Neural progenitor cell (in vitro differentiated cells): ENCODE results near the gene CTNNA1. TPM values are rescaled to one million over a fixed set of nuclear protein-coding genes. Genes with fewer than 3 reads are reported as not detected.

ENCODE experiments used
- DNase-seq: peaks from one replicate; pipeline ENCODE4 v3.0.0-alpha.2; 2016; ENCODE audit warnings: low spot score
- H2AFZ ChIP-seq: fragments of 200-600 bp; sonication (generic); replicated peaks from 2 replicates; pipeline ENCODE4 v1.6.1; 2016; ENCODE audit warnings: antibody characterized with exemption
- H3F3A ChIP-seq: fragments of 200-600 bp; sonication (generic); 2 replicates; pipeline ENCODE4 v1.6.1; 2016; ENCODE audit warnings: antibody characterized with exemption, low read depth
- H3K27ac ChIP-seq: fragments of 200-600 bp; sonication (generic); 2 replicates; pipeline ENCODE4 v1.5.1; 2016; ENCODE audit warnings: mild to moderate bottlenecking
- H3K27me3 ChIP-seq: fragments of 200-600 bp; sonication (generic); 2 replicates; pipeline ENCODE4 v1.6.1; 2016; ENCODE audit warnings: mild to moderate bottlenecking, moderate library complexity
- H3K36me3 ChIP-seq: fragments of 200-600 bp; sonication (generic); 2 replicates; pipeline ENCODE4 v1.5.1; 2016
- H3K4me1 ChIP-seq: fragments of 200-600 bp; sonication (generic); 2 replicates; pipeline ENCODE4 v1.6.1; 2016; ENCODE audit warnings: mixed run types
- H3K4me2 ChIP-seq: fragments of 200-600 bp; sonication (generic); 2 replicates; pipeline ENCODE4 v1.6.1; 2016
- H3K4me3 ChIP-seq: fragments of 200-600 bp; sonication (generic); 2 replicates; pipeline ENCODE4 v1.5.1; 2016
- H3K79me2 ChIP-seq: fragments of 200-600 bp; sonication (generic); 2 replicates; pipeline ENCODE4 v1.6.1; 2016; ENCODE audit warnings: low read depth
- H3K9ac ChIP-seq: fragments of 200-600 bp; sonication (generic); 2 replicates; pipeline ENCODE4 v1.6.1; 2016
- H3K9me3 ChIP-seq: fragments of 200-600 bp; sonication (generic); 2 replicates; pipeline ENCODE4 v1.5.1; 2016; ENCODE audit warnings: low read depth
- H4K20me1 ChIP-seq: fragments of 200-600 bp; sonication (generic); 2 replicates; pipeline ENCODE4 v1.6.1; 2016; ENCODE audit warnings: low read depth
- H3K27ac Mint-ChIP-seq: 3 replicates; pipeline ENCODE4 v1.8.0; 2021; ENCODE audit warnings: mixed read lengths
- H3K27me3 Mint-ChIP-seq: 2 replicates; pipeline ENCODE4 v1.8.0; 2022; ENCODE audit warnings: low read depth, mild to moderate bottlenecking, inconsistent platforms, moderate library complexity, mixed read lengths; ENCODE audit not compliant: insufficient read depth
- H3K36me3 Mint-ChIP-seq: 3 replicates; pipeline ENCODE4 v1.8.0; 2021; ENCODE audit warnings: mixed read lengths
- H3K4me1 Mint-ChIP-seq: 3 replicates; pipeline ENCODE4 v1.8.0; 2021; ENCODE audit warnings: mixed read lengths
- H3K4me3 Mint-ChIP-seq: 3 replicates; pipeline ENCODE4 v1.8.0; 2021; ENCODE audit warnings: mild to moderate bottlenecking, moderate library complexity, mixed read lengths
- H3K9me3 Mint-ChIP-seq: 3 replicates; pipeline ENCODE4 v1.8.0; 2020; ENCODE audit warnings: mixed read lengths
- EZH2 ChIP-seq: fragments of 200-600 bp; sonication (generic); IDR thresholded peaks from 2 replicates; pipeline ENCODE4 v1.6.1; 2017; ENCODE audit warnings: antibody characterized with exemption, mild to moderate bottlenecking, moderate library complexity
- EZH2phosphoT487 ChIP-seq: fragments of 200-600 bp; sonication (generic); IDR thresholded peaks from 2 replicates; pipeline ENCODE4 v1.6.1; 2017; ENCODE audit warnings: antibody characterized with exemption
- total RNA-seq: library from RNA; depleted of rRNA; stranded (reverse); fragments of >200 nt; gene quantifications from 2 replicates; pipeline ENCODE4 v1.2.3, GENCODE V29; 2015; ENCODE audit warnings: low replicate concordance
- TF ChIP-seq, protein P1 (sequence below): fragments of 200-600 bp; sonication (generic); IDR thresholded peaks from 2 replicates; pipeline ENCODE4 v1.5.1; 2017; ENCODE audit warnings: antibody characterized with exemption, mild to moderate bottlenecking

CTNNA1 gene
- total RNA-seq, 1 donor from 2014 or later: 305 TPM

DNA sequence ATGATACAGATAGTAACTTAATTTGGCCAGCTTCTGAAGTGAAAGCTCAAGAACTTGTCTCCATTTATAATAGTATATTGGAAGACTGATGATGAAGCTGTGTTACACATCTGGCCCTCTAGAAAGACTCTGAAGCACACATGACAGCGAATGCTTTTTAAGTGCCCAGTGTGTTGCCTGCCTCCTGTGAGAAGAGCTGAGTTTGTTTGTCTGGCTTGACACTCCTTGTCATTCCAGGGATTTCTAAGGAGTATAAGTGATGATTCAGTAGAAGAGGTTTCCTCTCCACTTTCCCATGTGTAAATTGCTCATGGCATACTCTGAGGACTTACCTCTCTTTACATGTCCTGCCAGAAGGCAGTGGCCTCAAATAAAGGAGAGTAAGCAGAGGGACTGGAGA lies 152.3 kb downstream of the CTNNA1 start:
- Histone ChIP-seq H4K20me1 (no peaks in the 10 kb centered on the region), H3K36me3 (peaks cover 5% of the 10 kb centered on the region), H2AFZ (no peak overlapping the region), H3K4me1 (peaks cover 5% of the 10 kb centered on the region), H3K27ac (no peak overlapping the region), H3K4me3 (no peak overlapping the region), H3K79me2 (no peaks in the 10 kb centered on the region), H3K9me3 (no peaks in the 10 kb centered on the region), H3K4me2 (no peak overlapping the region), H3K9ac (no peak overlapping the region), H3K27me3 (no peaks in the 10 kb centered on the region), H3F3A (no peaks in the 10 kb centered on the region)
- TF ChIP-seq, protein P1, sequence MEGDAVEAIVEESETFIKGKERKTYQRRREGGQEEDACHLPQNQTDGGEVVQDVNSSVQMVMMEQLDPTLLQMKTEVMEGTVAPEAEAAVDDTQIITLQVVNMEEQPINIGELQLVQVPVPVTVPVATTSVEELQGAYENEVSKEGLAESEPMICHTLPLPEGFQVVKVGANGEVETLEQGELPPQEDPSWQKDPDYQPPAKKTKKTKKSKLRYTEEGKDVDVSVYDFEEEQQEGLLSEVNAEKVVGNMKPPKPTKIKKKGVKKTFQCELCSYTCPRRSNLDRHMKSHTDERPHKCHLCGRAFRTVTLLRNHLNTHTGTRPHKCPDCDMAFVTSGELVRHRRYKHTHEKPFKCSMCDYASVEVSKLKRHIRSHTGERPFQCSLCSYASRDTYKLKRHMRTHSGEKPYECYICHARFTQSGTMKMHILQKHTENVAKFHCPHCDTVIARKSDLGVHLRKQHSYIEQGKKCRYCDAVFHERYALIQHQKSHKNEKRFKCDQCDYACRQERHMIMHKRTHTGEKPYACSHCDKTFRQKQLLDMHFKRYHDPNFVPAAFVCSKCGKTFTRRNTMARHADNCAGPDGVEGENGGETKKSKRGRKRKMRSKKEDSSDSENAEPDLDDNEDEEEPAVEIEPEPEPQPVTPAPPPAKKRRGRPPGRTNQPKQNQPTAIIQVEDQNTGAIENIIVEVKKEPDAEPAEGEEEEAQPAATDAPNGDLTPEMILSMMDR: no peak
- TF ChIP-seq EZH2phosphoT487 (no peak), EZH2 (no peak)
- Mint-ChIP-seq H3K36me3 (peaks cover 51% of the 10 kb centered on the region), H3K4me3 (no peak overlapping the region), H3K4me1 (peaks cover 20% of the 10 kb centered on the region), H3K27ac (peak overlapping the region; percentile 21), H3K9me3 (no peaks in the 10 kb centered on the region), H3K27me3 (peaks cover 3% of the 10 kb centered on the region)
- no peak for DNase-seq

DNA sequence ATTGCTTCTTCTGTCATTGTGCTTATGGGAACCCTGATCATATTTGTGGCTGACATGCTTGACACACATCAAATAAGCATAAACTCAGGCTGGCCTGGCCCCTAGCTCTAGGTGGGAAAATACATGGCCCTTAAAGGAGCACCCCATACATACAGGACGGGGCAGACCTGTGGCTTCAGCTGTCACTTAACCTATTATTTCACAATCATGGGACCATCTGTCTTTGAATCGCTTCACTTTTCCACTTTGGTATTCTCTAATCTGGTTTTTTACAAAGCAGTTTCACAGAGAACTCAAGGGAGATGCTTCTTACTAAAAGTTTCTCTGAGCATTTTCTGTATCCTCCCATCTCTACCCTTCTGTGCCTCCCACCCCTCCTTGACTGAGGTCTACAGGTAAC lies 156.5 kb downstream of the CTNNA1 start:
- Mint-ChIP-seq H3K9me3 (no peaks in the 10 kb centered on the region), H3K4me3 (no peak overlapping the region), H3K27me3 (peaks cover 2% of the 10 kb centered on the region), H3K36me3 (peaks cover 34% of the 10 kb centered on the region), H3K4me1 (no peaks in the 10 kb centered on the region), H3K27ac (no peak overlapping the region)
- H3K4me3 ChIP-seq: no peak overlapping the region
- DNase-seq: no peak
- H3K79me2 ChIP-seq: no peaks in the 10 kb centered on the region
- H3K27ac ChIP-seq: no peak overlapping the region
- H3K9ac ChIP-seq: no peak overlapping the region
- no peaks in the 10 kb centered on the region for H3K27me3 ChIP-seq
- peaks cover 5% of the 10 kb centered on the region for H3F3A ChIP-seq
- H3K4me2 ChIP-seq: no peak overlapping the region
- H3K36me3 ChIP-seq: no peaks in the 10 kb centered on the region
- TF ChIP-seq EZH2phosphoT487: no peak
- H4K20me1 ChIP-seq: peaks cover 5% of the 10 kb centered on the region
- no peak overlapping the region for H2AFZ ChIP-seq
- peaks cover 5% of the 10 kb centered on the region for H3K4me1 ChIP-seq
- H3K9me3 ChIP-seq: no peaks in the 10 kb centered on the region

DNA sequence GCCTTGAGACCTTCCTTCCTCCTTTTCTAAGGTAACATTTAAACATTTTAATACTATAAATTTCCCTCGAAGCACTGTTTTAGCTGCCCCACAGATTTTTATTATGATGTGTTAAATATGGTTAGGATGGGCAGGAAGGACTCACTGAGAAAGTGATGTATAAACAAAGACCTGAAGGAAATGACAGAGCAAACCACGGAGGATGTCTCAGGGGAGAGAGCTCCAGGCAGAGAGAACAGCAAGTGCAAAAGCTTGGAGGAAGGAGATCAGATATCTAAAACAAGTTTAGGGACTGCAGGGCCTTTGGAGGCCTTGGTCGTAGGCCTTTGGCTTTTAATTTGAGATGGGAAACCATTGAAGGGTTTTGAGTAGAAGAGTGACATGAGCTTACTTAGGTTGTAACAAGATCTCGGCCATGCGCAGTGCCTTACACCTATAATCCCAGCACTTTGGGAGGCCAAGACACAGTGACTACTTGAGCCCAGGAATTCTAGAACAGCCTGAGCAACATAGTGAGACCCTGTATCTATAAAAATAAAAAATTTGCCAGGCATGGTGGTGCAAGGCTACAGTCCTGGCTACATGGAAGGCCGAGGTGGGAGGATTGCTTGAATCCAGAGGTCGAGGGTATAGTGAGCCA lies 157.4 kb downstream of the CTNNA1 start:
- Histone ChIP-seq H3K79me2 (no peaks in the 10 kb centered on the region), H3K9ac (no peak overlapping the region), H3F3A (peaks cover 5% of the 10 kb centered on the region), H3K27ac (no peak overlapping the region), H3K4me1 (peaks cover 5% of the 10 kb centered on the region), H4K20me1 (peaks cover 5% of the 10 kb centered on the region), H3K9me3 (no peaks in the 10 kb centered on the region), H3K4me3 (no peak overlapping the region), H3K4me2 (no peak overlapping the region), H3K27me3 (no peaks in the 10 kb centered on the region), H3K36me3 (no peaks in the 10 kb centered on the region), H2AFZ (no peak overlapping the region)
- Mint-ChIP-seq H3K36me3 (peaks cover 36% of the 10 kb centered on the region), H3K27me3 (peaks cover 2% of the 10 kb centered on the region), H3K4me3 (no peak overlapping the region), H3K9me3 (no peaks in the 10 kb centered on the region), H3K4me1 (no peaks in the 10 kb centered on the region), H3K27ac (no peak overlapping the region)
- TF ChIP-seq, protein P1: no peak
- TF ChIP-seq EZH2phosphoT487: no peak
- TF ChIP-seq EZH2: no peak
- DNase-seq: no peak

GRCh38 chr5:138911441-138911840 lies 158.2 kb downstream of the CTNNA1 start:
- Histone ChIP-seq H3F3A (peaks cover 5% of the 10 kb centered on the region), H3K27me3 (no peaks in the 10 kb centered on the region), H3K4me2 (no peak overlapping the region), H3K36me3 (no peaks in the 10 kb centered on the region), H3K9ac (no peak overlapping the region), H3K27ac (no peak overlapping the region), H3K4me1 (peaks cover 5% of the 10 kb centered on the region), H3K9me3 (no peaks in the 10 kb centered on the region), H3K79me2 (no peaks in the 10 kb centered on the region), H3K4me3 (no peak overlapping the region), H4K20me1 (peaks cover 5% of the 10 kb centered on the region), H2AFZ (no peak overlapping the region)
- TF ChIP-seq EZH2phosphoT487 (no peak), EZH2 (no peak)
- TF ChIP-seq, protein P1: no peak
- H3K27ac Mint-ChIP-seq: no peak overlapping the region
- H3K36me3 Mint-ChIP-seq: peaks cover 36% of the 10 kb centered on the region
- DNase-seq: no peak
- no peaks in the 10 kb centered on the region for H3K4me1 Mint-ChIP-seq
- H3K27me3 Mint-ChIP-seq: peaks cover 2% of the 10 kb centered on the region
- no peak overlapping the region for H3K4me3 Mint-ChIP-seq
- H3K9me3 Mint-ChIP-seq: no peaks in the 10 kb centered on the region
